ENCODE measurements around the gene ZC3H7B.
A peak's percentile ranks its signal among the peaks of the same experiment; 100 is the strongest.
"Not testable (repeated sequence)": the region's sequence is repeated elsewhere in the genome, so short reads cannot be mapped to it uniquely, and the experiment has no call there.

The ZC3H7B gene, protein sequence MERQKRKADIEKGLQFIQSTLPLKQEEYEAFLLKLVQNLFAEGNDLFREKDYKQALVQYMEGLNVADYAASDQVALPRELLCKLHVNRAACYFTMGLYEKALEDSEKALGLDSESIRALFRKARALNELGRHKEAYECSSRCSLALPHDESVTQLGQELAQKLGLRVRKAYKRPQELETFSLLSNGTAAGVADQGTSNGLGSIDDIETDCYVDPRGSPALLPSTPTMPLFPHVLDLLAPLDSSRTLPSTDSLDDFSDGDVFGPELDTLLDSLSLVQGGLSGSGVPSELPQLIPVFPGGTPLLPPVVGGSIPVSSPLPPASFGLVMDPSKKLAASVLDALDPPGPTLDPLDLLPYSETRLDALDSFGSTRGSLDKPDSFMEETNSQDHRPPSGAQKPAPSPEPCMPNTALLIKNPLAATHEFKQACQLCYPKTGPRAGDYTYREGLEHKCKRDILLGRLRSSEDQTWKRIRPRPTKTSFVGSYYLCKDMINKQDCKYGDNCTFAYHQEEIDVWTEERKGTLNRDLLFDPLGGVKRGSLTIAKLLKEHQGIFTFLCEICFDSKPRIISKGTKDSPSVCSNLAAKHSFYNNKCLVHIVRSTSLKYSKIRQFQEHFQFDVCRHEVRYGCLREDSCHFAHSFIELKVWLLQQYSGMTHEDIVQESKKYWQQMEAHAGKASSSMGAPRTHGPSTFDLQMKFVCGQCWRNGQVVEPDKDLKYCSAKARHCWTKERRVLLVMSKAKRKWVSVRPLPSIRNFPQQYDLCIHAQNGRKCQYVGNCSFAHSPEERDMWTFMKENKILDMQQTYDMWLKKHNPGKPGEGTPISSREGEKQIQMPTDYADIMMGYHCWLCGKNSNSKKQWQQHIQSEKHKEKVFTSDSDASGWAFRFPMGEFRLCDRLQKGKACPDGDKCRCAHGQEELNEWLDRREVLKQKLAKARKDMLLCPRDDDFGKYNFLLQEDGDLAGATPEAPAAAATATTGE

DNA sequence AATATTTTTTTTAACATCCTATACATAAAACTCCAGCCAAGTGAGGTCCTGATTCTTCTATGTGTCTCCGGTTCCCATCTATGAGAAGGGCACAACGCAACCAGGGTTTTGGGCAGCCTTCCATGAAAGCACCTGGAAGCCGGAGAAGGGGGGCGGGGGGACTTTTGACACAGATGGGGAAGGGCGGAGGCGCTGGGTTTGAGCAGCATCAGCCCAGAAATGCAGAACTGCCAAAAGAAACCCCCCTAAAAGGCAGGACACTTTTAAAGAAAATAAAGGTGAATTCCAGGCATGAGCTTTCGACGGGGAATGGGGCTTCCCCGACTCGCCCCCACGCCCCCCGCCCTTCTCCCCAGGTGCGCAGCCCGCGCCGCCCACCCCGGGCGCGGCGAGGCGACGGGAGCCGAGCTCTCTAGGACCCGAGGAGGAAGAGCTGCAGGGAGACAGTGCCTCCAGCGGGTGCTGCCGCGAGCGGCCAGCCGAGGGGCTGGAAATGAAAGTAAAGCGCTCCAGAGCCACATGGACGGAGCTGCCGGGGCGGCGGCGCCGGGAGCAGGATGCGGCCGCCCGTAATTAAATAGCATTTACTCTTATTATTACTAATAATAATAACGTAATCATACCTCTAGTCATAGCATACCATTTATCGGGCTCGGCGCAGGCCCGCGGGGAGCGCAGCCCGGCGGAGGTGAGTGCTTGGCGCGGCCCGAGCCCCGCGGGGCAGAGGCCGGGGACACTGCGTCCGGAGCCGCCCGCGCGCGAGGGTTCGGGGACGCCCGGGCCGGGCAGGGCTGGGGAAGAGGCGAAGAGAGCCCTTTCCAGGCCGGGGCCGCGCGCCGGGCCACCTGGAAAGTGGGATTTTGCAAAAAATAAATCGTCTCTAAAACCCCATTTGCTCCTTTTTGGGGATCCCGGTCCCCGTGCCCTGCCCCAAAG is at the start of gene ZC3H7B:
Gene ZC3H7B, plus strand, starts transcription at position 441 of the 936 bp plus-strand sequence. CDS start 19,136 bp downstream, outside the sequence.
- peak; percentile 82 to 93 for DNase-seq

DNA sequence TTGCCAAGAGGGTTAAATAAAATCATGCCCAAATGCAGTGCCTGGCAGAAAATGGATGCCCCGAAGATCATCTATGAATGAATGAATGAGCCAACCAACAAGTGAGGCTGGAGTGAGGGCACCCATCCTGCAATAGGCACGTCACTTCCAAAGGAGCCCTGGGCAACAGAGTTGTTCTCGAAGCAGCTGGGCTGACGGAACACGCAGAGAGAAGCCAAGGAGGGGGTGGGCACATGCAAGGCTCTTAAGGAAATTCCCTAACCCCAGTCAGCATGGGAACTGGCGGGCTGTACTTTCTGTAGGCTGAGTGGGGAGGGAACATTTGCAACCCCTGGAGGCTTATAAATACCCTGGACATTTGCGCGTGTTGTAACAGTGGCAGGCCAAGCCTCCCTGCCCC is 49.0 kb upstream of the ZC3H7B start:
- no peak for DNase-seq

DNA sequence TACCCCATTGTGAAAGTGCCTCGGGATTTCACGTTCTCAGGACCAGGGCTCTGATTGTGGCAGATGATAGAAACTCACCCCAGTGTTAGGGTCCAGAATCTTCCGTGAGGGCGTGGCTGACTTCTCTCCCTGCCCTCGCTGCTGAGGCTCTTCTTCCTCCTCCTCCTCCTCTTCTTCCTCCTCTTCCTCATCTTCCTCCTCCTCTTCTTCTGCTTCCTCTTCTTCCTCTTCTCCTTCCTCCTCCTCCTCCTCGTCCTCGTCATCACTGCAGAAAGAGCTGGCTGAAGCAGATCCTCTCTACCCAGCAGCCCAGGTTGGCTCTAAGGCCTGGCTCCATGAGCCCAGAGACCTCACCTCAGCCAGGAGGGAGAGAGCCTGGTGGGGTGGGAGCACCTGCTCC is 47.1 kb upstream of the ZC3H7B start:
- no peak for DNase-seq

DNA sequence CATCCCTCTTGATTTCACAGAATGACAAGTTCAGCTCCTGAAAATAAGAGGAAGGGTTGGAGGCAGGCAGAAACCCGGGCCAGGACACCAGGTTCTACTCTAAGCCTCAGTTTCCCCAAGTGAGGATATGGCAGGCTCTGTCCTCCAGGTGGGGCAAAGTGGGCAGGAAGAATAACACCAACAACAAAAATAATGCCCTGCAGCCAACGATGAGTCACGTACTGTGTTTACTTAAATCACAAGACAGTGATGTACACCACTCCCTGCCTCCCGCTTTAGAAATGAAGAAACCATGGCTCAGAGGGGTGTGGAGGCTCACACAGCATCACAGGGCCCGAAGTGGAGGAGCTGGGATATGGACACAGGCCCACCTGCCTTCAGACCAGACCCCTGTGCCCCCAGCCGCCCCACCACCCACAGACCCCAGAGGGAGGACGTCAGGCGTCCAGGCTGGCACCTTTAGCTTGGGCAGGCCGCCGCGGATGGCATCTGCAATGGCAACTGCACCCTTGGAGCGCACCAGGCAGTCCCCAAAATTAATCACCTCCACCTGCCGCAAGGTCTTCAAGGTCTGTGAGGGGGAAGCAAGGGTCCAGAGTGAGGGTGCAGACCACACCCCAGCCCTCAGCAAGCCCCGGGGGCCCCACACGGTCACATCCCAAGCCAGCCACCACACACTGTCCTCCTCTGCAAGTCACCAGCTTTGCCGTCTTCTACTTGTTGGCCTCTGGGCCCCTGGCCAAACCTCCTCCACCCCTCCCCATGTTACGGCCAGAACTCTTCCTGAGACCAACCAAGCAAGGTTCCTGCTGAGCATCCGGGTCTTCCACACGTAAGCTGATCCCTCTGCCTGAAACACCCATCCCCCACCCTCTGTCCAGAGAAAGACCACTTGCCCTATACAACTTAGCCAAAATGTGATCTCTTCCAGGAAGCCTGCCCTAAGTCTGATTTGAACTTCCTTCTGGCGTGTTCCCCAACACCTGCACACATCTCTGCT is 44.8 kb upstream of the ZC3H7B start:
- DNase-seq = no peak

DNA sequence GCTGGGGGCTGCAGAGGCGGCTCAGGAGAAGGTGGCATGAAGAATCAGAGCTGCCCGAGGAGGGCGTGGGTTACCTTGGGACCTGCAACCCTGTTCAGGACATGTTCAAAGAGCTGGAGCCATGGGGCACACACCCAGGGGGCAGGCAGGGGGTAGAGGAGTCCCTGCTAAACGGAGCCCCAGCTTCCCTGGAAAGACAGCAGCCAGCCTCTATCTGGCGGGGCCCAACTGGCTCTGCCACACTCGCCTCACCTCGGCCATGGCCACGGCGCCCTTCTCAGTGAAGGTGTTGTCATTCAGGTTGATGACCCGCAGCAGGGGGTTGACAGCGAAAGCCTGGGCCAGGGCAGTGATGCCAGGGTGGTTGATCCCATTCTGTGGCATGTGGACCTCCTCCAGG is 43.6 kb upstream of the ZC3H7B start:
- DNase-seq = no peak

DNA sequence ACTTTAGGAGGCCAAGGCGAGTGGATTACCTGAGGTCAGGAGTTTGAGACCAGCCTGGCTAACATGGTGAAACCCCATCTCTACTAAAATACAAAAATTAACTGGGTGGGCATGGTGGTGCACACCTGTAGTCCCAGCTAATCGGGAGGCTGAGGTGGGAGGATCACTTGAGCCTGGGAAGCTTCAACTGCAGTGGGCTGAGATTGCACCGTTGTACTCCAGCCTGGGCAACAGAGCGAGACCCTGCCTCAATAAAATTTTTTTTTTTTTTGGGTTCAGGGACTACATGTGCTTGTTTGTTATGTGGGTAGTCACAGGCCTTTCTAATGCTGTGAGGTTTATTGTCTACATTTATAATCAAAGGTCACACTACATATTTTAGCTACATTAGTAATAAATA is 41.6 kb upstream of the ZC3H7B start:
- DNase-seq = not testable (repeated sequence)

DNA sequence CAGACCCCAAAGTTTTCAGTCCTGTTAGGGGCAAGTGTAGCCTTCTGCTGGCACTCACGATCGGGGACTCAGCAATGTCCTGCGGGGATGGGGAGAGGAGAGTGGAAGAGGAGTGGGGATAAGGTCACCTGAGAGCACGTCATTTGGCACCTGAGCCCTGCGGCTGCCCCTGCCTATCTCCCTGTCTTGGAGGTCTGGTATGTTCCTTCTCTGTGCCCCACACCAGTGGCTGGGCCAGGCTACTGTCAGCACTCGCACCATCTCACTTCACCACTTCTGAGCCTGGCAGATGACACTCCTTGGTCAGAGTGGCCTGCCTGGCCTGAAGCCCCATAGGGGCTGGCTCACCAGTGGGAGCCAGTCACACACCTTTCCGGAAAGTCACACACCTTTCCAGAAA is 40.5 kb upstream of the ZC3H7B start:
- DNase-seq = no peak

DNA sequence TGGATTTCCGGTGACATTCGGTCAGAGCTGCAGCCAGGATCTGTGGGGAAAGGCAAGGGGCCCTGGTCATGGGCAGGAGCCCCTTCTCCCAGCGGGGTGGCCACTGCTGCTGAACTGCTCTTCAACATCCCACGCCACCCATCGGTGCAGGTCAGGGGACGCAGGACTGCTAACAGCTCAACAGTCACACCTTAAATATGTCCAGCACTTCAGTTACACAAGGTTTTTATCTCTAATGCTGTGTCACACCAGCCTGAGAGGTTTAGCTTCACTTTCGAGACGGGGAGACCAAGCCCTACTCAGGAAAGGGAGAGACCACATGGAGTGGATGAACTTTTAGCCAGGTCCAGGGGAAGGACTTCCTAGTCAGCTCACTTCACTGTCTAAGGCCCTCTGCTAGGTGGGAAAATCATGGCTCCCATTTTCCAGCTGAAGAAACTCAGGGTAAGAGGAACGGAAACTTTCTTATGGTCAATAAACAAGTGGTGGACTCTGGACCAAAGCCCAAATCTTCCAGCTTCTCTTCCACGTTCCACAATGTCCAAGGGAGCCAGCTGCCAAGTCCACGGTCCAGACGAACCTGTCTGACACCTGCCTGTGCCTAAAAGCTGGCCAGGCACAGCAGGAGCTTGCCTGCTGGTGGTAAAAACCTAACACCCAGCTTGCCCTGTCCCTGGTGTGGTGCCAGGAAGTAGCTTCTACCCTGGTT is 39.6 kb upstream of the ZC3H7B start:
- no peak for DNase-seq

DNA sequence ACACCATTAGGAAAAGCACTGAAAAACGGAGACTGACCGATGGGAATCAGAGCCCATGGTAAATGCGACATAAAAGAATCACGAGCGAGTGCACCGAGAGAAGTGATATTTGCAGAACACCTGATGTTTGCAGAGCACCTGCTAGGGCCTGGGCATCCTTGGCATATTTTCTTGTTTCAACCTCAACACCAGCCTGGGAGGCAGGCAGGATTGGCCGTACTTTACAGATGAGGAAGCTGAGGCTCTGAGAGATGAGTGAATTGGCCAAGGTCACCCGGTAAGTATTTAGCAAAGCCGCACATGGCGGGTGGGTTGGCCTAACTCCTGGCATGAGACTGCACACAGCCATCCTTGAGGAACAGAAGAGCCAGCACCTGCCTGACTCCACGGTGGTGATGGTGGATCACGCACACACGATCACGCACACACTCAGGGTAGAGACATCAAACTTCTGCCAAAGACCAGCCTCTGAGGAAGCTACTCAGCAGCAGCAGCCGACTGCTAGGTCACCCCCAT is 39.0 kb upstream of the ZC3H7B start:
- no peak for DNase-seq

DNA sequence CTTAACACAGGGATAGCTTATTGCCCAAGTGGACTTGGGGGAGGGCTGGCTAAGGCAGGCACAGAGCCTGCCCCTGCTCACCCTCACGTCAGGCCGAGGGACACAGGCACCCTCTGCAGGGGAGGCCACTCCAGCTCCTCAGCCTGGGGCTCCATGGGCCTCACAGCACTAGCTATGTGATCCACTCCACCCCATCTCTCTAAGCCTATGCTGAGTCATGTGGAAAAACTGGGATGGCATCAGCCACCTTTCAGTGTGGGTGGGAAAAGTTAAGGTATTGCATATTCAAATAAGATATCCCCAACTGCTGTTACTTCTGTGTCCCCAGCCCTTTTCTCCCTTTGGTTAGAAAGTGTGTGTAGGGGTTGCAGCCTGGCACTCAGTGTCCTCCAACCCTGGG is 37.6 kb upstream of the ZC3H7B start:
- DNase-seq = no peak

DNA sequence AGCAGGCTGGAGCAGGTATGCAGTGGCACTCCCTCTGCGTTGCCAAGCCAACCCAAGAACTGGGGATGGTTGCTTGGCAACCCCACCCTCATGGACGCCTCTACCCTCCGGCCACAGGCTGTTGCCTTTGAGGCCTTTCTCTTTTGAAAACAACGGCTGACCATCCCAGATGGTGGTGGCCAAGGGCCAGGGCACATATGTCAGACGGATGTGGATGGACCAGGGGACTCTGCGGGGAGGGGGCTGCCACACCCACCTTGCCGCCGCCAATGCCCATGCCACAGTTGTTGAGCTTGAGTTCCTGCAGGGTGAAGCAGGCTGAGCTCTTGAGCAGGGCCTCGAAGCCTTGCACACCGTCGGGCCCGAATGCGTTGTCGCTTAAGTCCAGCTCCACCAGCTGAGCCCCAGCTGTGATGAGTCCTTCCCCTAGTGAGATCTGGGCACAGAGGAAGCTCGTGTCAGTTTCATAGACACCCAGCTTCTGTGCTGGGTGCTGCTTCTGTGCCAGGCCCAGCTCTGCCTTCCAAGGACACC is 36.9 kb upstream of the ZC3H7B start:
- DNase-seq = no peak

DNA sequence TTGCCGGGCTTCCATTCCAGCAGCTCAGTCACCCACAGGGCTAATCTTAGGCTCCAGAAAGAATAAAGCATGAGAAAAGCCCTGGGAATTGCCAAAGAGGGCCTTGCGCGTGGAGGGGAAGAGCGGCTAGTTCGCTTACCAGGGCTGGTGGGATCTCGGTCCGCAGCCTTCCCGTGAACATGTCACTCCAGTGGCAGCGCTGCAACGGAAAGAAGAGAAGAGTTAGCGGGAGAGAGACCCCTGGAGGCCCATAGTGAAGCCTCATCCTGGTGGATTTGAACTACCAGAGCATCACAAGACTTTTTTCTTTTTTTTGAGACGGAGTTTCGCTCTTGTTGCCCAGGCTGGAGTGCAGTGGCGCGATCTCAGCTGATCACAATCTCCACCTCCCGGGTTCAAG is 33.4 kb upstream of the ZC3H7B start:
- no peak for DNase-seq

DNA sequence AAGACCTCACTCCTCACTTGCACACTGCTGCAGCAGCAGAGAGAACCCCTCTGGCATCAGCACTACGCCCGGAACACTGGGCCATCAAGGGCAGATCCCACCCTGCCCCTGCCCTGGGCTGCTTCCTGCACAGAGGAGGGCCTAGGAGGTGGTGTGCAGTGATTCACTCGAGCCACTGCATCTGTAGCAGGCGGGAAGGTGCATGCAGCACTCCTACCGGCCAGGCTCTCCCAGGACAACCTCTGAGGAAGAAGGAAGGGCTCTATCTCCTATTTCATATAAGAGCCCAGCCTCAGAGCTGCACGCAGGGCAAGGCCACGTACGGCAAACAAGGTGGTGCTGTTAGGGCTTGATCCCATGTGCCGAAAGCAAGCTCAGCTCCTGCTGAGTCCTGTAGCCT is 29.5 kb upstream of the ZC3H7B start:
- DNase-seq = no peak

DNA sequence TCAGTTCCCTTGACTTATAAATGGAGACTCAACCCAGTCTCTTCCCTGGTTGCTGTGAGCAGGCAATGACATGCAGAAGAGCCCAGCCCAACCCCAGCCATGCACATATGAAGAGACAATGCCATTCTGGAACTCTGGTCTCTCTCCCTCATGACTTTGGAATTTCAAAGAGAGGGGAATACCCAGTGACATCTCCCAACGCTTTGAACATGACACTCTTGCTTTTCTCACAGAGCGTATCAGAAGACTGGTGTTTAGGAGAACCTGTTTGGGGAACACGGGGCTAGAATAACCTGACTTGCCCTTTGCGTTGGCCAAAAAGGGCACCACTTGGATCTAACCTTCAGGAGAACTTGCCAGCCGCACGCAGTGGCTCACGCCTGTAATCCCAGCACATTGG is 28.2 kb upstream of the ZC3H7B start:
- no peak for DNase-seq

DNA sequence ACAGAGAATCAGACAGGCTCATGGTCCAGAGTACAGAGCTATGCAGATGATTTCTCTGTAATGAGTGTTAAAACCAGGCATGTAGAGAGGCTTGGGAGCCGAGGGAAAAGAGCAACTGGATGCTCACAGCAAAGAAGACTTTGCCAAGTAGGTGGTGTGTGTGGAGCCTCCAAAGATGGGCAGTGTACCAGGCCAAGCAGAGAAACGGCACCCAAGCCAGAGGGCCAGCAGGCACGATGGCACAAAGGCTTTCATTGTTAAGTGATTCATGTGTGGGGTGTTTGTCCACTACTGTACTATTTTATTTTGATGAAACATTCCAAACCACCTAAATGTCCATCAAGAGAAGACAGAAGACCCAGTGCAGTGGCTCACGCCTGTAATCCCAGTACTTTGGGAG is 26.5 kb upstream of the ZC3H7B start:
- DNase-seq = no peak

DNA sequence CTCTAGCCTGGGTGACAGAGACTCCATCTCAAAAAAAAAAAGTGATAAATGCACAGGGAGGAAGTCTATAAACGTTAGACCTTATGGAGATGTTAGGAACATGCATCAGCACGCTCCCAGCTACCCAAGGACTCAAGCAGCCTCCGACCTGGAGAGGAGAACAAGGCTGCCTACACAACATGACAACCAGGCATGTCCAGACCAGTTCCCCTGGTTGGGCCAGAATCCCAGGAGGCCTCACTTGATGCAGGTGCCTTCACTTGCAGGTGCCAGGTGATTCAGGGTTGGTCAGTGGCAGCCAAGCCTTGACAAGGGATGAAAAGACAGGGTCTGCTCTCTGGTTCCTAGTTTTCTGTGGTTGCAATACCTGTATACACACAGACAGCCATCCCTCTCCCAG is 21.3 kb upstream of the ZC3H7B start:
- DNase-seq = no peak

DNA sequence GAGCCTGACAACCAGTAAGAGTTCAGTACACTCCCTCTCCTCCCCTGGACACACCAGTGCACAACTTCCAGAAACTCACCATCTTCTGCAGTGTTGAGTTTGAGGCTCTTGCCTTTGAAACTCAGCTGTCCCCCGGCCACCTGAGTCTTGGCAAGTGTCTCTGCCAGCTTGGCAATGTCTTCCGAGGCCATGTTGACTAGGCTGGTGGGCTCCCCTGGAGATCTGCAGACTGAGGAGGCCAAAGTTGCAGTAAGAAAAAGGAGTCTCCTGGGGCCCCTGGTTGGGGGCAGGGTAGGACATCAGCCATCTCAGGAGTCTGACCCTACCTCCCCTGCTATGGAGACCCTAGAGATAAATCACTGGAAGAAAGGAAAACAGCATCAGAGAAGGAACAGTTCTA is 20.5 kb upstream of the ZC3H7B start:
- no peak for DNase-seq

DNA sequence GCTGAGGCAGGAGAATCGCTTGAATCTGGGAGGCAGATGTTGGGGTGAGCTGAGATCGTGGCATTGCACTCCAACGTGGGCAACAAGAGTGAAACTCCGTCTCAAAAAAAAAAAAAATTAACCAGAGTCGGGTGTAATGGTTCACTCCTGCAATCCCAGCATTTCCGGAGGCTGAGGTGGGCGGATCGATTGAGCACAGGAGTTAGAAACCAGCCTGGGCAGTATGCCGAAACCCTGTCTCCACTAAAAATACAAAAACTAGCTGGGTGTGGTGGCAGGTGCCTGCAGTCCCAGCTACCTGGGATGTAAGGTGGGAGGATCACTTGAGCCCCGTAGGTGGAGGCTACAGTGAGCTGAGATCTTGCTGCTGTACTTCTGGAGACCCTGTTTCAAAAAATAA is 16.9 kb upstream of the ZC3H7B start:
- no peak for DNase-seq

DNA sequence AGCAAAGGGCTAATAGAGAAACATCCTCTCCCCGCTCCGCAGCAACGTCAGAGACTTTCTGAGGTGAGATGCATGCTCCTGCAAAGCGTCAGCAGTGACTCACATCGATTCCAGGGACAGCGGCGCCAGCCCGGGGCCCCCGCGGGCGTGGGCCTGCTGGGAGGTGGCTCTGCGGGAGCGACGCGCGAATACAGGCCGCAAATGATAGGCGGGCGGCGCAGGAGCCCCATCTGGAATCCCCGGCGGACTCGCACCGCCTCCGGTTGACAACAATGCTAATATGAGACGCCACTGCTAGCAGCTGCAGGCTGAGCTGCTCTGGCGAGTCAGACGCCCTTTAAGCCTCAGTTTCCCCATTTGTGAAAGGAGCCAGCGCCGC is 15.9 kb upstream of the ZC3H7B start:
- DNase-seq = peak in 1 of 2 experiments; percentile 47
